CD14-positive monocyte (primary cell): ENCODE data around the gene HBM. TPM values are rescaled to one million over a fixed set of nuclear protein-coding genes. Genes with fewer than 3 reads are reported as not detected.

Experiments
- DNase-seq, 3 donors: peaks; one replicate each; pipeline ENCODE4 v3.0.0-alpha.2; 2011 to 2022
- H2AFZ ChIP-seq: 2 replicates; pipeline ENCODE4 v1.6.0; 2012; ENCODE audit warnings: mild to moderate bottlenecking, low read depth, low read length, inconsistent platforms; ENCODE audit not compliant: insufficient read depth, poor library complexity, severe bottlenecking
- H3K27ac ChIP-seq, 2 donors: 1 replicate in 1 of 2; 2 replicates in 1 of 2; pipeline ENCODE4 v1.5.1; 2012 to 2013; ENCODE audit warnings: low read length in 2 of 2, control low read depth in 1 of 2, inconsistent platforms in 1 of 2, low read depth in 1 of 2, mild to moderate bottlenecking in 1 of 2
- H3K27me3 ChIP-seq, 2 donors: one replicate each; pipeline versions ENCODE4 v1.6.0 to v1.6.1; 2011 to 2013; ENCODE audit warnings: low read length in 2 of 2; ENCODE audit not compliant: control insufficient read depth in 2 of 2, insufficient read depth in 2 of 2
- H3K36me3 ChIP-seq, 2 donors: replicated peaks in 1 of 2; 1 replicate in 1 of 2; 2 replicates in 1 of 2; pipeline versions ENCODE4 v1.5.1 to v1.6.1; 2012 to 2013; ENCODE audit warnings: low read length in 2 of 2, control low read depth in 1 of 2, inconsistent platforms in 1 of 2, mild to moderate bottlenecking in 1 of 2; ENCODE audit not compliant: insufficient read depth in 2 of 2, control insufficient read depth in 1 of 2
- H3K4me1 ChIP-seq, 2 donors: 1 replicate in 1 of 2; 2 replicates in 1 of 2; pipeline versions ENCODE4 v1.5.1 to v1.6.1; 2012 to 2013; ENCODE audit warnings: low read length in 2 of 2, control low read depth in 1 of 2, inconsistent platforms in 1 of 2, mild to moderate bottlenecking in 1 of 2, moderate library complexity in 1 of 2; ENCODE audit not compliant: insufficient read depth in 2 of 2, control insufficient read depth in 1 of 2
- H3K4me2 ChIP-seq: replicated peaks from 2 replicates; pipeline ENCODE3; 2012; ENCODE audit warnings: low read length, moderate library complexity, mild to moderate bottlenecking; ENCODE audit not compliant: poor library complexity, severe bottlenecking; ENCODE audit errors: extremely low read depth
- H3K4me3 ChIP-seq, 3 experiments: fragments of 200-600 bp in 1 of 3; sonication (generic) in 1 of 3; replicated peaks in 1 of 3; 1 replicate in 2 of 3; 2 replicates in 1 of 3; pipeline ENCODE4 v1.5.1; 2011 to 2013; ENCODE audit warnings: low read length in 3 of 3, mild to moderate bottlenecking in 3 of 3, control low read depth in 2 of 3, low read depth in 2 of 3, inconsistent platforms in 1 of 3, moderate library complexity in 1 of 3
- H3K79me2 ChIP-seq: 2 replicates; pipeline ENCODE4 v1.6.0; 2012; ENCODE audit warnings: mild to moderate bottlenecking, control low read depth, inconsistent platforms, low read length, moderate library complexity; ENCODE audit not compliant: insufficient read depth
- H3K9ac ChIP-seq: 2 replicates; pipeline ENCODE4 v1.6.0; 2017; ENCODE audit warnings: low read length, mild to moderate bottlenecking; ENCODE audit not compliant: insufficient read depth, poor library complexity, severe bottlenecking
- H3K9me3 ChIP-seq, 2 donors: replicated peaks in 1 of 2; 1 replicate in 1 of 2; 2 replicates in 1 of 2; pipeline versions ENCODE4 v1.5.1 to v1.6.1; 2012 to 2013; ENCODE audit warnings: low read length in 2 of 2, control low read depth in 1 of 2; ENCODE audit not compliant: control insufficient read depth in 1 of 2, insufficient read depth in 1 of 2
- H4K20me1 ChIP-seq: 2 replicates; pipeline ENCODE4 v1.6.0; 2012; ENCODE audit warnings: mild to moderate bottlenecking, low read length, control low read depth, moderate library complexity; ENCODE audit not compliant: insufficient read depth
- H3K27ac Mint-ChIP-seq, 7 donors: one replicate each; pipeline ENCODE4 v1.8.0; 2020; ENCODE audit warnings: mild to moderate bottlenecking in 7 of 7, mixed read lengths in 7 of 7, moderate library complexity in 6 of 7, inconsistent platforms in 2 of 7
- H3K27me3 Mint-ChIP-seq, 3 donors: one replicate each; pipeline ENCODE4 v1.8.0; 2021 to 2022; ENCODE audit warnings: low read depth in 3 of 3, mild to moderate bottlenecking in 3 of 3, mixed read lengths in 3 of 3, moderate library complexity in 3 of 3, inconsistent platforms in 1 of 3
- H3K36me3 Mint-ChIP-seq, 2 donors: one replicate each; pipeline ENCODE4 v1.8.0; 2020; ENCODE audit warnings: mixed read lengths in 2 of 2, inconsistent platforms in 1 of 2, mild to moderate bottlenecking in 1 of 2
- H3K4me1 Mint-ChIP-seq: one replicate; pipeline ENCODE4 v1.8.0; 2020; ENCODE audit warnings: mild to moderate bottlenecking, mixed read lengths
- H3K4me3 Mint-ChIP-seq, 2 donors: one replicate each; pipeline ENCODE4 v1.8.0; 2020; ENCODE audit warnings: mild to moderate bottlenecking in 2 of 2, mixed read lengths in 2 of 2, moderate library complexity in 1 of 2
- H3K9me3 Mint-ChIP-seq, 7 donors: one replicate each; pipeline ENCODE4 v1.8.0; 2020 to 2022; ENCODE audit warnings: mixed read lengths in 7 of 7, mild to moderate bottlenecking in 6 of 7, moderate library complexity in 6 of 7, inconsistent platforms in 2 of 7
- CTCF ChIP-seq: fragments of 200-600 bp; IDR thresholded peaks from one replicate; pipeline ENCODE4 v1.8.0; 2022; ENCODE audit warnings: antibody characterized with exemption, mild to moderate bottlenecking
- WGBS: methylation state at CpG from one replicate; pipeline ENCODE4 v1.1.5; 2013; ENCODE audit warnings: missing lambda C conversion rate; ENCODE audit not compliant: insufficient coverage; 5-methylcytosine and 5-hydroxymethylcytosine counted together
- intact Hi-C, 2 donors: fragments of 100-400 bp; cut with micrococcal nuclease; formaldehyde crosslinking; loops; one replicate each; pipeline versions ENCODE4 v1.15.0 to v1.15.1; 2023
- polyA plus RNA-seq, 3 donors: library from polyadenylated mRNA; depleted of rRNA in 1 of 3; unstranded in 2 of 3; stranded (reverse) in 1 of 3; fragments of 300-500 nt in 2 of 3; fragments of >200 nt in 1 of 3; fragmentation: Illumina TruSeq in 2 of 3; gene quantifications; 1 replicate in 2 of 3; 2 replicates in 1 of 3; pipeline ENCODE4 v1.2.3, GENCODE V29; 2012 to 2021

The HBM gene
- polyA plus RNA-seq, 3 donors, result not detected

GRCh38 chr16:180681-181564 is 15.1 kb downstream of the HBM start:
- H3K27me3 Mint-ChIP-seq, result peaks cover 36 to 52% (median 43%) of the 10 kb centered on the region in 3 donors
- Histone ChIP-seq H3K79me2 (no peaks in the 10 kb centered on the region), H3K27me3 (peaks cover 29 to 46% of the 10 kb centered on the region in 2 donors), H4K20me1 (no peaks in the 10 kb centered on the region), H3K4me1 (peaks cover 8 to 17% of the 10 kb centered on the region in 2 donors), H3K9me3 (peaks cover 0 to 4% of the 10 kb centered on the region in 2 donors), H3K36me3 (no peaks in the 10 kb centered on the region), H3K4me2 (peak overlapping the region; percentile 56), H2AFZ (peak overlapping the region; percentile 37), H3K4me3 (peak overlapping the region in 1 of 3 experiments; percentile 50), H3K9ac (no peak overlapping the region), H3K27ac (no peak overlapping the region)
- intact Hi-C loops, result loop anchor here (1.0 kb wide), 1 partner anchor 74 kb away; no protein-coding TSS in a partner anchor
- H3K4me3 Mint-ChIP-seq, result peak overlapping the region in 1 of 2 donors; percentile 63
- peaks cover 9 to 13% of the 10 kb centered on the region in 2 donors for H3K36me3 Mint-ChIP-seq
- no peak for TF ChIP-seq CTCF
- peaks cover 0 to 6% (median 3%) of the 10 kb centered on the region in 7 donors for H3K9me3 Mint-ChIP-seq
- no peak overlapping the region for H3K27ac Mint-ChIP-seq
- peak; percentile 51 to 66 (median 59) for DNase-seq
- peaks cover 7% of the 10 kb centered on the region for H3K4me1 Mint-ChIP-seq
- 1% methylated on average over 83 of the region's 89 CpGs for WGBS

GRCh38 chr16:181565-182021 is 15.8 kb downstream of the HBM start:
- Histone ChIP-seq H3K9me3 (peaks cover 0 to 4% of the 10 kb centered on the region in 2 donors), H3K9ac (no peak overlapping the region), H3K4me3 (peak overlapping the region in 1 of 3 experiments; percentile 50), H2AFZ (peak overlapping the region; percentile 37), H3K4me1 (peaks cover 8 to 17% of the 10 kb centered on the region in 2 donors), H3K36me3 (no peaks in the 10 kb centered on the region), H3K27ac (no peak overlapping the region), H4K20me1 (no peaks in the 10 kb centered on the region), H3K79me2 (no peaks in the 10 kb centered on the region), H3K27me3 (peaks cover 29 to 45% of the 10 kb centered on the region in 2 donors), H3K4me2 (peak overlapping the region; percentile 56)
- no peak for DNase-seq
- intact Hi-C loops, result loop anchor here (1.0 kb wide), 1 partner anchor 74 kb away; no protein-coding TSS in a partner anchor
- H3K27me3 Mint-ChIP-seq, result peaks cover 34 to 50% (median 41%) of the 10 kb centered on the region in 3 donors
- peaks cover 9 to 13% of the 10 kb centered on the region in 2 donors for H3K36me3 Mint-ChIP-seq
- peak overlapping the region in 1 of 7 donors; percentile 15 for H3K27ac Mint-ChIP-seq
- peak overlapping the region in 1 of 2 donors; percentile 46 for H3K4me3 Mint-ChIP-seq
- H3K9me3 Mint-ChIP-seq, result peaks cover 0 to 6% (median 3%) of the 10 kb centered on the region in 7 donors
- peak; percentile 99 for TF ChIP-seq CTCF
- H3K4me1 Mint-ChIP-seq, result peaks cover 6% of the 10 kb centered on the region
- 48% methylated on average over 2 of the region's 22 CpGs for WGBS
